ENCODE measurements around the gene SHH. TPM values are rescaled to one million over a fixed set of nuclear protein-coding genes. Genes with fewer than 3 reads are reported as not detected.

The SHH gene
- total and polyA plus RNA-seq, 2 of the 4 experiments (the other 2 are of a cell fraction): under 0.01 to 0.03 TPM

GRCh38 chr7:155813546-155814315 lies 1.5 kb upstream of the SHH start:
- Histone ChIP-seq H3K4me1 (ENCODE audit: control insufficient read depth, insufficient read depth, low read length) (no peaks in the 10 kb centered on the region), H2AFZ (replicated peaks; ENCODE audit: low read length, poor library complexity) (no peak overlapping the region), H4K20me1 (ENCODE audit: insufficient read depth, low read length) (no peaks in the 10 kb centered on the region; the same call in 1 of the 2 replicates), H3K4me2 (ENCODE audit: low read depth, low read length) (no peak overlapping the region), H2BK5ac (ENCODE audit: low read depth, low read length, poor library complexity, severe bottlenecking) (no peak overlapping the region), H3K23ac (ENCODE audit: low read depth, low read length) (no peak overlapping the region), H2BK20ac (ENCODE audit: low read depth, low read length) (no peak overlapping the region), H2AK9ac (replicated peaks; ENCODE audit: low read depth, low read length, poor library complexity) (no peak overlapping the region), H2BK15ac (ENCODE audit: low read depth, low read length) (no peak overlapping the region), H3K36me3 (ENCODE audit: control insufficient read depth, insufficient read depth, low read length) (no peaks in the 10 kb centered on the region), H3K9me3 (ENCODE audit: control insufficient read depth, insufficient read depth, low read length) (no peaks in the 10 kb centered on the region), H2AK5ac (ENCODE audit: low read depth, low read length) (no peak overlapping the region), H3K27me3 (ENCODE audit: control insufficient read depth, insufficient read depth, low read length) (peaks cover 61% of the 10 kb centered on the region), H3K18ac (ENCODE audit: low read depth, low read length) (no peak overlapping the region), H3K9me1 (ENCODE audit: insufficient read depth, low read length) (no peaks in the 10 kb centered on the region), H3K56ac (ENCODE audit: extremely low read depth, insufficient read depth, low read length) (no peak overlapping the region), H3K4ac (ENCODE audit: low read depth, low read length) (no peak overlapping the region), H3K79me1 (ENCODE audit: low read depth in 1 of 2, low read length in 2 of 2) (no peaks in the 10 kb centered on the region), H3K27ac (ENCODE audit: insufficient read depth, low read length) (no peak overlapping the region), H3K4me3 (ENCODE audit: insufficient read depth, low read depth, low read length) (no peak overlapping the region), H4K5ac (ENCODE audit: low read depth, low read length) (no peak overlapping the region), H4K8ac (ENCODE audit: low read depth in 2 of 2, low read length in 2 of 2) (no peak overlapping the region), H3K14ac (replicated peaks; ENCODE audit: low read depth, low read length) (no peak overlapping the region), H3K9ac (ENCODE audit: low read depth, low read length) (no peak overlapping the region), H4K91ac (ENCODE audit: insufficient read depth, low read depth, low read length) (no peak overlapping the region), H2BK120ac (ENCODE audit: low read depth, low read length) (no peak overlapping the region)
- WGBS, 2 experiments (ENCODE audit: extremely low coverage in 2 of 2, insufficient read length in 1 of 2): 5% methylated on average over 9 of the region's 19 CpGs; no CpG with 5 or more reads in 1 of the 2 experiments
- in situ Hi-C loops (cut with MboI; ENCODE audit: low sequenced_read_pairs) (loop anchor here (10.0 to 25.0 kb wide), 2 partner anchors 661 to 824 kb away; partner anchors contain the start of gene RNF32), intact Hi-C loops (cut with micrococcal nuclease) (no loop called here), dilution Hi-C loops (cut with HindIII; ENCODE audit: low sequenced_read_pairs, unreplicated experiment) (no loop called here)
- ChIA-PET POLR2A (ENCODE audit: unreplicated experiment) (no interaction called here), CTCF (no interaction called here)
- DNase-seq: no peak
- no TSS peak for BruUV-seq (replicated peaks)
- TF ChIP-seq RAD21 (IDR thresholded peaks at IDR 0.05; ENCODE audit: low read length) (no peak), RFX5 (IDR thresholded peaks at IDR 0.05; ENCODE audit: low read depth, low read length) (no peak), MXI1 (IDR thresholded peaks at IDR 0.05; ENCODE audit: borderline replicate concordance, low read depth, low read length) (no peak), SMC3 (IDR thresholded peaks at IDR 0.05; ENCODE audit: low read depth, low read length) (no peak), MAFK (IDR thresholded peaks at IDR 0.05; ENCODE audit: low read depth, low read length) (no peak), CEBPB (IDR thresholded peaks at IDR 0.05; ENCODE audit: low read depth, low read length) (no peak), MAZ (IDR thresholded peaks at IDR 0.05; ENCODE audit: borderline replicate concordance, low read depth, low read length) (no peak), CTCF (conservative IDR thresholded peaks at IDR 0.05; ENCODE audit: low read depth, low read length) (no peak), POLR2A (IDR thresholded peaks at IDR 0.05; ENCODE audit: low read depth, low read length) (no peak), RCOR1 (IDR thresholded peaks at IDR 0.05; ENCODE audit: insufficient replicate concordance, low read length) (no peak), ELK1 (IDR thresholded peaks at IDR 0.05; ENCODE audit: borderline replicate concordance, low read depth, low read length) (no peak), CHD1 (IDR thresholded peaks at IDR 0.05; ENCODE audit: low read depth, low read length) (no peak), BHLHE40 (IDR thresholded peaks at IDR 0.05; ENCODE audit: low read depth, low read length) (no peak), USF2 (IDR thresholded peaks at IDR 0.05; ENCODE audit: low read depth, low read length) (no peak), FOS (IDR thresholded peaks at IDR 0.05; ENCODE audit: low read depth, low read length) (no peak)
- ATAC-seq (ENCODE audit: low read depth): no peak
